ENCODE measurements around the gene SRGAP3.

Gene SRGAP3

DNA sequence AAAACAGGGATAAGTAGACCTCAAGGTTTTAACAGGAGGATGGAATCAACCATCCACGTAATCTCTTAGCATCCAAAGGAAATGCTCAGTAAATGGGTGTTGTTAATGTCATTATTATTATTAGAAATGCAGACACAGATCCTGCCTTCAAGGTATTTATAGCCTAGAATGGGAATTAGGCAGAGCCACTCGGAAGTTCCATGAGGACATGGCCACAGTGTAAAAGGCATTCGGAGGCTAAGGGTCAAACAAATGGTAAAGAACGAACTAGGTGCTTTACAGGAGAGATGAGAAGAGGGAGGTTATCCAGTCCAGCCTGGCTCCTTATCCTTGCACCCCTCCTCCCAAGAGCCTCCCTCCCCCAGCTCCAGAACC, 65.0 kb downstream of the SRGAP3 start:
- H3K9ac ChIP-seq (ENCODE audit: low read depth in 1 of 2, low read length in 2 of 2): no peak overlapping the region
- H3K27ac ChIP-seq (ENCODE audit: low read depth in 2 of 2, low read length in 2 of 2): no peak overlapping the region
- no peaks in the 10 kb centered on the region for H3K4me1 ChIP-seq (ENCODE audit: control insufficient read depth in 2 of 2, insufficient read depth in 2 of 2, low read length in 2 of 2)
- no peaks in the 10 kb centered on the region for H3K27me3 ChIP-seq (ENCODE audit: control insufficient read depth in 2 of 2, insufficient read depth in 2 of 2, low read length in 2 of 2)
- H3K4me3 ChIP-seq (ENCODE audit: low read length in 2 of 2): no peak overlapping the region
- no peaks in the 10 kb centered on the region for H3K36me3 ChIP-seq (ENCODE audit: control insufficient read depth in 2 of 2, insufficient read depth in 2 of 2, low read length in 2 of 2)
- H3K9me3 ChIP-seq (ENCODE audit: control insufficient read depth in 2 of 2, low read length in 2 of 2): no peaks in the 10 kb centered on the region

DNA sequence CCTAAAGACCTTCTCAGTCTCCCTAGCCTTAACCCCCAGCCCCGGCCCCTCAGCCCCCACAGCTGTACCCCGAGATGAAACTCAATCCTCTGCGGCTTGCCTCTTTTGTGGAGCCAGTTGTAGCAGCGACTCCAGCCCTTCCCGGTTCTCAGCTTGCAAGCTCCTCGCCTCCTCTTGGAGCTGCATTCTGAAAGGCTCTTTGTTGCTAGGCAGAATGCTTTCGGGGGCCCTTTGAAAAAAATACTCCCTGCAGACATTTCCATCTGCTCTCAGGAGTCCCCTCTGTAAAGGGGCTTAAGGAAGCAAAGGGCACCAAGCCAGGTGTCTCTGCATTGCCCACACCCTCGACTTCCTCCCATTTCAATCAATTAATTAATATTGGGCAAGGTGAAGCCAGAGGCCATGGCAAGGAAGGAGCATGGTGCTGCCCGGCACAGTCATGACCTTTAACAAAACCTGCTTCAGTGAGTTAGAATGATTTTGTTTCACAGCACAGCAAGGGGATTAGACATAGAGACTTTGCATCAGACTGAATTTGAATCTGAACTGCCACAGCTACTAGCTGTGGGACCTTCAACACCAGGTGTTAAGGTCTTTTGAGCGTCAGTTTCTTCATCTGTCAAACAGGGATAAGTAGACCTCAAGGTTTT, 65.5 kb downstream of the SRGAP3 start:
- Histone ChIP-seq H3K27ac (ENCODE audit: low read depth in 2 of 2, low read length in 2 of 2) (no peak overlapping the region), H3K4me1 (ENCODE audit: control insufficient read depth in 2 of 2, insufficient read depth in 2 of 2, low read length in 2 of 2) (no peaks in the 10 kb centered on the region), H3K36me3 (ENCODE audit: control insufficient read depth in 2 of 2, insufficient read depth in 2 of 2, low read length in 2 of 2) (no peaks in the 10 kb centered on the region), H3K4me3 (ENCODE audit: low read length in 2 of 2) (no peak overlapping the region), H3K9ac (ENCODE audit: low read depth in 1 of 2, low read length in 2 of 2) (no peak overlapping the region), H3K9me3 (ENCODE audit: control insufficient read depth in 2 of 2, low read length in 2 of 2) (no peaks in the 10 kb centered on the region), H3K27me3 (ENCODE audit: control insufficient read depth in 2 of 2, insufficient read depth in 2 of 2, low read length in 2 of 2) (no peaks in the 10 kb centered on the region)

DNA sequence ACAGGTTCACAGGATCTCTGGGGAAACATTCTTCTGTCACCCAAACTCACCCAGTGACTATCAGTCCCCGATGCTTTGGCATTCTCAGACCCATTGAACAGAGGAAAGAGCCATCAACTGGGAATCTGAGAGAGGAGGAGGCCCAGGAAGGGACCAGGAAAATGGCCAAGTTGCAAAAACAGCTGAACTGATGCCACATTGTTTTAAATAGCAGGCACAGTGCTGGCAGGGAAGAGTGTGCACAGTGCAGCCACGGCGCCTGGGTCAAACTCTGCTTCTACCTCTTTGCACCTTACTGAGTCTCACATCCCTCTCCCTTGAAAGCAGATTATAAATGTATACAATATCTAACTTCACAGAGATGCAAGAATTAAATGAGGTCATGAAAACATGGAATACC, 66.4 kb downstream of the SRGAP3 start:
- H3K9me3 ChIP-seq (ENCODE audit: control insufficient read depth in 2 of 2, low read length in 2 of 2): no peaks in the 10 kb centered on the region
- H3K27me3 ChIP-seq (ENCODE audit: control insufficient read depth in 2 of 2, insufficient read depth in 2 of 2, low read length in 2 of 2): no peaks in the 10 kb centered on the region
- no peak overlapping the region for H3K9ac ChIP-seq (ENCODE audit: low read depth in 1 of 2, low read length in 2 of 2)
- H3K27ac ChIP-seq (ENCODE audit: low read depth in 2 of 2, low read length in 2 of 2): no peak overlapping the region
- no peaks in the 10 kb centered on the region for H3K4me1 ChIP-seq (ENCODE audit: control insufficient read depth in 2 of 2, insufficient read depth in 2 of 2, low read length in 2 of 2)
- H3K36me3 ChIP-seq (ENCODE audit: control insufficient read depth in 2 of 2, insufficient read depth in 2 of 2, low read length in 2 of 2): no peaks in the 10 kb centered on the region
- no peak overlapping the region for H3K4me3 ChIP-seq (ENCODE audit: low read length in 2 of 2)

DNA sequence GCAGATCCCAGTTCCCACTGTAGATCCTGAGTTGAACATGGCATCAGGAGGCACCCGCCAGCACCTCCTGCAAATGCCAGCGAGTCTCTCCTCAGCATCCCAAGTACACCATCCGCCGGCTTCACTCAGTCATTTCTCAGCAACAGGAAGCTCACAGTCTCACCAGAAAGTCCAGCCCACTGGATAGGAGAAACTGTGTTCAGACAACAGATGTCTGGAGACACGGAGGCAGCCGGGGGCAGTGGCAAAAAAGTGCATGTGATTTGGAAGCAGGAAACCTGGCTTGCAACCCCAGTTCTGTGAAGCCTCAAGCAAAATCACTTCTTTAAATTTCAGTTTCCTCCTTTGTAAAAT, 68.7 kb downstream of the SRGAP3 start:
- H3K9me3 ChIP-seq (ENCODE audit: control insufficient read depth in 2 of 2, low read length in 2 of 2): no peaks in the 10 kb centered on the region
- no peak overlapping the region for H3K27ac ChIP-seq (ENCODE audit: low read depth in 2 of 2, low read length in 2 of 2)

DNA sequence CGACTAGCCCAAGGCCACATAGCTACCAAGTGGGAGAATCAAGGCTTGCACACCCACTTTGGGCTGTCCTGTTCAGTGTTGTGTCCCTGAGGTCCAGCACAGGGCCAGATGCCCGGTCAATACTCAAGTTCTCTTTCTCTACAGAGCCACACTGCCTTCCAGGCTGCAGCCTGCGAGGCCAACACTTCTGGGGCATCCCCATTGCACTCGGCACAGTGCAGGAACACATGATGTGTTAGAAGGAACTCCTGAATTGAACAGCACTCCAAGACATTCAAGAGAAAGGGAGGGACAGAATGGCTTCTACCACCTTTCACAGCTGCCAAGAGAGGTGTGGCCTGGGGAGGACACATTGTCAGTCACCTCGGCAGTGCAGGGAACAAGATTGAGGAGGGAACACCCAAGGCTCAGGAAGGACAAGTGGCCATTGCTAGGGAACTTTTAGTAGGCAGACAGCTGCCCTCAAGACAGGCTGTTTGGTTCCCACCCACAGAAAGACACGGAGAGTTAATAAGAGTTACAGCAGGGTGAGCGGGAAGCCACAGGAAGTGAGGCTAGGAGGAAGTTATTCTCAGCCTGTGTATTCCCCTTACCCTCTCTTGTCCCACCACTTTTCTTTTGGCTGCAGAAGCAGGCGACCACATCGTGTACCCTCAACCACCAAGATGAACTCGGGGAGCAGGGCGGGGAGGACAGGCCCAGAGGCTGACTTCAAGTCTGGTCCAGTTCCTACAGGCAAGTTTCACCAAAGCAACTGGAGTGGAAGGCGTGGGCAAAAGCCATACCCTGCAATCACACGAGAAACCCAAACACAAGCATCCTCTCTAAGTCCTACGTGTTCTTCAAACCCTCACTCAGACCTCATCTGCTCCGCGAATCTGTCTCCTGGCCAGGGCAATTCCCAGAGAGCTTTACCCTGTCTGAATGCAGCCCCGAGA, 69.4 kb downstream of the SRGAP3 start:
- no peaks in the 10 kb centered on the region for H3K36me3 ChIP-seq (ENCODE audit: control insufficient read depth in 2 of 2, insufficient read depth in 2 of 2, low read length in 2 of 2)
- no peaks in the 10 kb centered on the region for H3K4me1 ChIP-seq (ENCODE audit: control insufficient read depth in 2 of 2, insufficient read depth in 2 of 2, low read length in 2 of 2)
- H3K27ac ChIP-seq (ENCODE audit: low read depth in 2 of 2, low read length in 2 of 2): no peak overlapping the region
- H3K27me3 ChIP-seq (ENCODE audit: control insufficient read depth in 2 of 2, insufficient read depth in 2 of 2, low read length in 2 of 2): no peaks in the 10 kb centered on the region
- H3K9ac ChIP-seq (ENCODE audit: low read depth in 1 of 2, low read length in 2 of 2): no peak overlapping the region
- H3K9me3 ChIP-seq (ENCODE audit: control insufficient read depth in 2 of 2, low read length in 2 of 2): no peaks in the 10 kb centered on the region
- no peak overlapping the region for H3K4me3 ChIP-seq (ENCODE audit: low read length in 2 of 2)

More for the DNA sequence above, 68.7 kb downstream of the SRGAP3 start:
- Histone ChIP-seq H3K4me3 (ENCODE audit: low read length in 2 of 2) (no peak overlapping the region), H3K27me3 (ENCODE audit: control insufficient read depth in 2 of 2, insufficient read depth in 2 of 2, low read length in 2 of 2) (no peaks in the 10 kb centered on the region), H3K9ac (ENCODE audit: low read depth in 1 of 2, low read length in 2 of 2) (no peak overlapping the region), H3K36me3 (ENCODE audit: control insufficient read depth in 2 of 2, insufficient read depth in 2 of 2, low read length in 2 of 2) (no peaks in the 10 kb centered on the region), H3K4me1 (ENCODE audit: control insufficient read depth in 2 of 2, insufficient read depth in 2 of 2, low read length in 2 of 2) (no peaks in the 10 kb centered on the region)

DNA sequence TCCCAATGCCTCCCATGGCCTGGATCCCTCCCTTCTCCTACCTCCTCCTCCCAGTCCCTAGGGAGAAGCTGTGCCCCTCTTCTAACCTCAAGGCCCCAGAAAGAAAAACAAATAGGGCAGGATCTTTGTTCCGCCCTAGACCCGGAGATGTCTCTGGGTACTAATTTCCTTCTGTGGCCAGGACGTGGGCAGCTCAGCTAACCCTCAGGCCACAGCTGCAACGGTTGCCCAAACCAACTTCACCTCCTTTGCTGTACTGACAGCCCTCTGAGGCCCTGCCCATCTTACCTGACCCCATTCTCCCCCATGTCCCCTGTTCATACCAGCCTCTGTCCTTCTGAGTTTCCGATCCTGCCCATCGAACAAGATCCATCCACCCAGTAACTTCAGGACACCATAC, 70.7 kb downstream of the SRGAP3 start:
- no peak overlapping the region for H3K4me3 ChIP-seq (ENCODE audit: low read length in 2 of 2)
- H3K27ac ChIP-seq (ENCODE audit: low read depth in 2 of 2, low read length in 2 of 2): no peak overlapping the region
- no peaks in the 10 kb centered on the region for H3K36me3 ChIP-seq (ENCODE audit: control insufficient read depth in 2 of 2, insufficient read depth in 2 of 2, low read length in 2 of 2)
- H3K9me3 ChIP-seq (ENCODE audit: control insufficient read depth in 2 of 2, low read length in 2 of 2): no peaks in the 10 kb centered on the region
- H3K4me1 ChIP-seq (ENCODE audit: control insufficient read depth in 2 of 2, insufficient read depth in 2 of 2, low read length in 2 of 2): no peaks in the 10 kb centered on the region
- no peaks in the 10 kb centered on the region for H3K27me3 ChIP-seq (ENCODE audit: control insufficient read depth in 2 of 2, insufficient read depth in 2 of 2, low read length in 2 of 2)
- no peak overlapping the region for H3K9ac ChIP-seq (ENCODE audit: low read depth in 1 of 2, low read length in 2 of 2)

DNA sequence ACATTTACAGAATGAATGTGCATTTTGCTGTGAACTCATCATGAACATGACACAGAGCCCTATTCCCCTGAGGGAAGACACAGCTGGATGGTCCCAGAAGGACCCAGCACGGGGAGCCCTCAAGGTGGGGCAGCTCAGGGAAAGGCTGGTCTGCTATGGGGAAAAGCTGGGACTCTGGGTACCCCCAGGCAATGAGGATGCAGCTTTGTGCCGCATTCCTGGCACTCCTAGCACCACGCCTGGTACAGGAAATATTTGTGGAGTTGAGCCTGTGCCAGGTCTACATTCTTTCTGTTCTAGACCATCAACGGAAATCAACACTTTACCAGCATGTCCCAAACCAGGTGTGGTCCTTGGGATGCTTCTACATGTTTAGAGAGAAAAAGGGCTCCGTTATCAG, 74.0 kb downstream of the SRGAP3 start:
- Histone ChIP-seq H3K9me3 (ENCODE audit: control insufficient read depth in 2 of 2, low read length in 2 of 2) (no peaks in the 10 kb centered on the region), H3K27me3 (ENCODE audit: control insufficient read depth in 2 of 2, insufficient read depth in 2 of 2, low read length in 2 of 2) (no peaks in the 10 kb centered on the region), H3K4me1 (ENCODE audit: control insufficient read depth in 2 of 2, insufficient read depth in 2 of 2, low read length in 2 of 2) (no peaks in the 10 kb centered on the region), H3K4me3 (ENCODE audit: low read length in 2 of 2) (no peak overlapping the region), H3K9ac (ENCODE audit: low read depth in 1 of 2, low read length in 2 of 2) (no peak overlapping the region), H3K36me3 (ENCODE audit: control insufficient read depth in 2 of 2, insufficient read depth in 2 of 2, low read length in 2 of 2) (no peaks in the 10 kb centered on the region), H3K27ac (ENCODE audit: low read depth in 2 of 2, low read length in 2 of 2) (no peak overlapping the region)

DNA sequence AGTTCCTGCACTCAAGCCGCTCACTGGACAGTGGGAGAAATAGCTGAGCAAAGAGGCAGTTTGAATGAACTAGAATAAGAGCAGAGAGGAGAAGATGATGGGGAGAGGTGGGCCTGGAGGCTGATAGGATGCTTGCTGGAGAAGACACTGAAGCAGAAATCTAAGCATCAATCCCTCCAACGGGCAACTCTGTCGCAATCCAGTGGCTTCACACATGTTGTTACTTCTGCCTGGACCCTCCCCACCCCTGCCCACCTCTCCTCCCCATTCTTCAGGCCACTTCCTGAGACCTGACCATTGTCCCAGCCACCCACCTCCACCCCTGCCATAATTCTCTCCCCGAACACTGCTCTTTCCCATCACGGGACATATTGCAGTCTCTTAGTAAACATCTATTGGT, 76.0 kb downstream of the SRGAP3 start:
- Histone ChIP-seq H3K36me3 (ENCODE audit: control insufficient read depth in 2 of 2, insufficient read depth in 2 of 2, low read length in 2 of 2) (no peaks in the 10 kb centered on the region), H3K4me3 (ENCODE audit: low read length in 2 of 2) (no peak overlapping the region), H3K27ac (ENCODE audit: low read depth in 2 of 2, low read length in 2 of 2) (no peak overlapping the region), H3K9me3 (ENCODE audit: control insufficient read depth in 2 of 2, low read length in 2 of 2) (no peaks in the 10 kb centered on the region), H3K9ac (ENCODE audit: low read depth in 1 of 2, low read length in 2 of 2) (no peak overlapping the region), H3K27me3 (ENCODE audit: control insufficient read depth in 2 of 2, insufficient read depth in 2 of 2, low read length in 2 of 2) (no peaks in the 10 kb centered on the region), H3K4me1 (ENCODE audit: control insufficient read depth in 2 of 2, insufficient read depth in 2 of 2, low read length in 2 of 2) (peaks cover 0 to 5% of the 10 kb centered on the region in 2 donors)

DNA sequence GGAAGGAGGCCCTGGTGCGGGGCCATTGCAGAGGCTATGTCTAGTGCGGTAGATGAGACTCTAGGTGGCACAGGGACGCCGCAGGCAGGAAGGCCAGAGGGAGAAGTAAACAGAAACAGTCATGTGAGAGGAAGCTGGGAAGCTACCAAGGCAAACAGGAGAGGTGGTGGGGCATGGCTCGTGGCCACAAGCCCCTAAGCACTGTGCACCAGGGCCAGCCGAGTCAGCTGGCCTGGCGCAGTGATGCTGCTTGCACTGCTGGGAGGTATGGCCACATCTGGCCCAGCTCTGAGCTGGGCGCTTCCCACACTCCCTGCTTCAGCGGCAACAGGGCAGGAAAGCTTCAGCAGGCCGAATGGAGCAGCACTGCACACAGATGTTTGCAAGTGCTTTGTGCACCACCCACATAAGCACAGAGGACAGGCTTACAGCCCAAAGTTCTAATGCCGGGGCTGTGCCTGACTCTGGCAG, 76.6 kb downstream of the SRGAP3 start:
- H3K27me3 ChIP-seq (ENCODE audit: control insufficient read depth in 2 of 2, insufficient read depth in 2 of 2, low read length in 2 of 2): no peaks in the 10 kb centered on the region
- H3K9me3 ChIP-seq (ENCODE audit: control insufficient read depth in 2 of 2, low read length in 2 of 2): no peaks in the 10 kb centered on the region
- no peak overlapping the region for H3K9ac ChIP-seq (ENCODE audit: low read depth in 1 of 2, low read length in 2 of 2)
- H3K4me1 ChIP-seq (ENCODE audit: control insufficient read depth in 2 of 2, insufficient read depth in 2 of 2, low read length in 2 of 2): peaks cover 0 to 5% of the 10 kb centered on the region in 2 donors
- H3K27ac ChIP-seq (ENCODE audit: low read depth in 2 of 2, low read length in 2 of 2): no peak overlapping the region
- no peak overlapping the region for H3K4me3 ChIP-seq (ENCODE audit: low read length in 2 of 2)
- no peaks in the 10 kb centered on the region for H3K36me3 ChIP-seq (ENCODE audit: control insufficient read depth in 2 of 2, insufficient read depth in 2 of 2, low read length in 2 of 2)

DNA sequence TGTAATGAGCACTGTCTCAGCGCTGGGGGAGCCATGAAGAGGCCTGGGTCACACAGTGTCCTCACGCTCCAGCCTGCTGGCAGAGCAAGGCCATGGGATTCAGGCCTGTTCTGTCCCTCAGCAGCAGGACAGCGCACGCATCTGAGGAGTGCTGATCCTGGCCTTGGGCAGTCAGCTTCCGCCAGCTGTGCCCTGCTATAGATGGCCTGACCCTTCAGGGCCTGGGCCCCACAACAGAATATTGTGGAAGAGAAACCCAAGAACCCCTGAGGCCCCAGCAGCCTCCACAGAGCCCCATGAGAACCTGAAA, 78.6 kb downstream of the SRGAP3 start:
- Histone ChIP-seq H3K4me1 (ENCODE audit: control insufficient read depth in 2 of 2, insufficient read depth in 2 of 2, low read length in 2 of 2) (peaks cover 0 to 5% of the 10 kb centered on the region in 2 donors), H3K27me3 (ENCODE audit: control insufficient read depth in 2 of 2, insufficient read depth in 2 of 2, low read length in 2 of 2) (no peaks in the 10 kb centered on the region), H3K27ac (ENCODE audit: low read depth in 2 of 2, low read length in 2 of 2) (no peak overlapping the region)

More for the DNA sequence above, 78.6 kb downstream of the SRGAP3 start:
- Histone ChIP-seq H3K9ac (ENCODE audit: low read depth in 1 of 2, low read length in 2 of 2) (no peak overlapping the region), H3K36me3 (ENCODE audit: control insufficient read depth in 2 of 2, insufficient read depth in 2 of 2, low read length in 2 of 2) (no peaks in the 10 kb centered on the region), H3K4me3 (ENCODE audit: low read length in 2 of 2) (no peak overlapping the region), H3K9me3 (ENCODE audit: control insufficient read depth in 2 of 2, low read length in 2 of 2) (no peaks in the 10 kb centered on the region)

Data from mucosa of rectum (tissue), 2 donors.